Ecto neural progenitor cell (in vitro differentiated cells): ENCODE results near the gene BTNL9.
A peak's percentile ranks its signal among the peaks of the same experiment; 100 is the strongest.
"Not testable (repeated sequence)": the region's sequence is repeated elsewhere in the genome, so short reads cannot be mapped to it uniquely, and the experiment has no call there.

Source experiments
- DNase-seq: peaks from one replicate; pipeline ENCODE4 v3.0.0-alpha.2; 2018; ENCODE audit warnings: low spot score

The BTNL9 gene

DNA sequence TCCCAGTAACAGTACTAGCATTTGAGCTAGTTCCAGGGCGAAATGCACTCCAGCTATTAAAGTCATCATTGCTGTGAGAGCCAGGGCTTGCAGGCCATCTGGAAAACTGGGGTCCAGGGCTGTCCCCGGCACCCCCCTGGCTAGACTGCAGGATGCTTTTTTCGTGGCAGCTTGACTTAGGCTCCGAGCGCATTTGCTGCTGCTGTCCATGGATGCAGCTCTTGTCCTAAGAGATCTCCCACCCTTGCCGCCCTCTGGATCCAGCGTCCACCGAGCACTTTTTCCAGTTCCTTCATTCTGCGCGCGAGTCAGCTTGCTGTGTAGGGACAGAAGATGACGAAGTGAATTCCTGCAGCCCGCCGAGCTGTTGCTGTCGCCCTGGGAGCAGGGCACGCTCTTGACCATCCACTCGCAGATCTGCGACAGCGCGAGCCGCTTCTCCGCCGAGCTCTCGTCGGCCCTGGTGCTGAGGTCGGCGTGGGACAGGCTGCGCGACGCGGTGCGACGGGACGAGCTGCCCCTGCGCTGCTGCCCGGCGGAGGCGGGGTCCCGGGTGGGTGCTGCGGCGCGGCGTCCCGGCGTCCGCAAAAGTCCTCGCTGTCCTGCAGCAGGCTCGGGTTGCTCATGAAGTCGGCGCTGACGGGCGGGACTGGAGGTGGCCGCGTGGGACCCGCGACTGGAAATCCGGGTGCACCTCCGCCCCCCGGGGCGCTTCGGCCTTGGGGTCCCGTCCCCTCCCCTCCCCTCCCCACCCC, 60.2 kb downstream of the BTNL9 start:
- peak; percentile 68 for DNase-seq

DNA sequence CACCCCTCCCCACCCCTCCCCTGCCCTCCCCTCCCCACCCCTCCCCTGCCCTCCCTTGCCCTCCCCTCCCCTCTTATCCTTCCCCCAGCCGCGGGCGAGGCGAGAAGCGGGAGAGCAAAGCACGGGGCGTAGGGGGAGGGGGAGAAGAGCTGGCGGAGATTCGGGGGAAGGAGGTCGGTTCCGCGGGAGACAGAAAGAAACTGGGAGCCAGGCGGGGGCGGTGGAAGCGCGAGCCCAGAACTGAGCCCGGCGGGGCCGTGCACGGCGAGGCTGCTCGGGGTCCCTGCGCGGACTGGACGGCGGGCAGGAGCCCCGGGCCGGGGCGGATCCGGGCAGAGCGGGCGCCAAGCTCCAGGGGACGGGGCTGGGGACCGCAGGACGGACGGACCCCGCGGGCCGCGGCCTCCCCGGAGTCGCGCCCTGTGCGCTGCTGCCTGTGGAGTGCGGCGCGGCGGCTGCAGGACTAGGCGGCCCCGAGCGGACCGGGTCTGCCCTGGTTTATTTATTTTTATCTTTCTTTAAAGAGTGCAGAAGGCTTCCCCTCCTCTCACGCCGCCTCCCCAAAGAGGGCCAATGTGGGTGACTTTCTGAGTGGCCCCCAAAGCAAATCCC, 61.1 kb downstream of the BTNL9 start:
- DNase-seq, result not testable (repeated sequence)

DNA sequence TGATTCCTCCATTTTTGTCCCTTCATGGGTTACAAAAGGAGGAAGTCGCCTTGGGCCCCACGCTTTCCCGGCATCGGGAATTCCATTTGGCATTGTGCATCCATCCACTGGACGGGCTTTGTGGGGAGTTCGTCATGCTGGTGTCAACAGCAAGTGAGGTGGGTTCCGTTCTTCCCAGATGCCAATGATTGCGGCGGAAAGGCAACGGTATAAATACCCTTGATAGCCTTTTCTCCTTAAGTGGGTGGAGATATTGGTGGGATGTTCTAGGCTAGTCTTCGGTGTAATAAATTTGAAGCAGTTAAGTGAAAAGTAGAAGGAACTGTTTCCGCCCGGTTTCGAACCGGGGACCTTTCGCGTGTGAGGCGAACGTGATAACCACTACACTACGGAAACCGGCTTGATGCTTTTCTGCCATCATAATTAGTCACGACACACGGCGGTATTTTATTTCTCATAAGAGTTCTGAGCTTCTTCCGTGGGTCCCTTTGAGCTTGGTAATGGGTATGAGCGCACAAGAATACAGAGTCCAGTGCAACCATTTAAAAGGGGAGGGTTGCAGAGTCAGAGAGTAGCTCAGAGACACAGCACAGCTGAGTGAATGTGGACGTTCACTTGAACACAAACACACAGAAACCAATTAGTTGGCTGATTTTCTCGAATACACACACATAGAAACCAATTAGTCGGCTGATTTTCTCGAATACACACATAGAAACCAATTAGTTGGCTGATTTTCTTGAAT, 62.0 kb downstream of the BTNL9 start:
- not testable (repeated sequence) for DNase-seq

DNA sequence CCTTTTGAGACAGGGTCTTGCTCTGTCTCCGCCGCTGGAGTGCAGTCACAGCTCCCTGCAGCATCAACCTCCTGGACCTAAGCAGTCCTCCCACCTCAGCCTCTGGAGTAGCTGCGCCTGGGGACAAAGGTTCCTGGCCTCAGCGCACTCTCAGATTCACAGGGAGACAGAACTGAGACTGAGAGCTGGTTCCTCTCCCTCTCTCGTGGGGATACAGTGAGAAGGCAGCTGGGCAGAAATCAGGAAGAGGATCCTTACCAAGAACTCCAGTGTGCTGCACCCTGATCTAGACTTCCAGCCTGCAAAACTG, 64.1 kb downstream of the BTNL9 start:
- DNase-seq, result not testable (repeated sequence)

DNA sequence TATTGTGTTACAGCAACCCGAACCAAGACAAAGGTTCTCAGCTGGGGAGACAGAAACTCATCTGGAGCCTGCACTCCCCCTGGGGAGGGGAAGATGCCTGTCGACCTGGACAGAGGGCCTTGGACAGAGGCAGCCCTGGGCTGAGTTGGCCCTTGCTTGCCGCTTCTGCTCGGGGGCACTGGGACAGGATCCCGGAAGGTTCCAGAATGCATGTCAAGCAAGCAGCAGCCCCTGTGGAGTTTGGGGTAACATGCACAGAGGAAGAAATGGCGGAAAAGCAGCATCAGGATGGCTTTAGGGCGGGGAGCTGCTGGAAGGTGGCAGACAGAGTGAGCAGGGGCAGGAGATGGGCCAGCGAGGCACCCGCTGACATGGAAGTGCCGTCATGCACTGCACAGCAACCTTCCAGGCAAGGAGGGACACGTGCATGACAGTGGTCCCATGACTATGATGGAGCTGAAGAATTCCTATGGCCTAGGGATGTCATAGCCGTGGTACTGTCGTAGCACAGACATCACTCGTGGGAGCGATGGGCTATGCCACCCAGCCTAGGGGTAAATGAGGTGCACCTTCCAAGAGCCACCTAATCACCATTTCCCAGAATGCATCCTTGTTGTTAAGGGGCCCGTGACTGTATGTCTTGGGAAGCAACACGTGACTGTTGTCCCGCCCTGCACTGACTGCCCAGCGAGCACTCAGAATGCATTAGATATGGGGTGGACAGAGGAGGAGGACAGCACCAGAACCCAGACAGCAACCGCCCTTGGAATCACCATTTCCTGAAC, 64.7 kb downstream of the BTNL9 start:
- DNase-seq, result not testable (repeated sequence)

DNA sequence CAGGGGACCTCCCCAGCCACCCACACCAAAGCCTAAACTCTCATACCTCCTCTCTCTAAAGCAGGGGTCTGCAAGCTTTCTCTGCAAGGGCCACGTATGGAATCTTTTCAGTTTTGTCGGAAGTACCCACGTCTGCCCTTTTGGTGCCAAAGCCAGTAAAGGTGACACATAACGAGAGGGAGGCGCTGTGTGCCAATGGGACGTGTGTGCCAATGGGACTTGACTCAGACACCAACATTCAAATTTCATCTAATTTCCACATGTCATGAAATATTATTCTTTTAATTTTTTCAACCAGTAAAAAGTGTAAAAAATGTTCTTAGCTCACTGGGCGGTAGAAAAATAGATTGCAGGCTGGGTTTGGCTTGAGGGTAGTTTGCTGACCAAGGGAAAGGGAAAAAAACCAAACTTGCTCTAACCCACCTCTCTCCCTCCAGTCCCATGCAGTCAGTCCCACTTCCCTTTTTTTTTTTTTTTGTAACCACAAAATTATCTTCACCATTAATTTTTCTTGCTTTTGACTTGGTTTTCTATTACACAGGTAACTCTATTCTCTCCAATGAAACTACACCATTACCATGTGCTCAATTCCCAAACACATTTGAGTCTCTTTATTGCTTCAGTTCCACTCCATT, 65.4 kb downstream of the BTNL9 start:
- no peak for DNase-seq

DNA sequence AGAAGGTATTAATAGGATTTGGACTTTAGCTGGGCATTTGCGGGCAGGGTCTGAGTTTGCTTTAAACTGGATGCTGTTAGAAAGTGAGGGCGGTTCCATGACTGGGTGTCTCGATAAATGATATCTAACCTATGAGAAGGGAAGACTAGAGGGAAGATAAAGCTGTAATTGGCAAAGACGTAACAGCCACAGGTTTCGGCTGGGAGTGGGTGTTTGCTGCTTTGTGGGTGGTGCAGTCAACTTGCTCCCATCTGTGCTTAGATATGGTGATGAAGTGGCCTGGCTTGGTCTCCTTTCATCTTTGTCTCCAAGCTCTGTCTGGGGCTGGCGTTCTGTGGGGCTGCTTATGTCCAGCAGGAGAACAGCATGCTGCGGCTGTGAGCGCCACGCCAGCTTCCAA, 67.6 kb downstream of the BTNL9 start:
- DNase-seq, result no peak

DNA sequence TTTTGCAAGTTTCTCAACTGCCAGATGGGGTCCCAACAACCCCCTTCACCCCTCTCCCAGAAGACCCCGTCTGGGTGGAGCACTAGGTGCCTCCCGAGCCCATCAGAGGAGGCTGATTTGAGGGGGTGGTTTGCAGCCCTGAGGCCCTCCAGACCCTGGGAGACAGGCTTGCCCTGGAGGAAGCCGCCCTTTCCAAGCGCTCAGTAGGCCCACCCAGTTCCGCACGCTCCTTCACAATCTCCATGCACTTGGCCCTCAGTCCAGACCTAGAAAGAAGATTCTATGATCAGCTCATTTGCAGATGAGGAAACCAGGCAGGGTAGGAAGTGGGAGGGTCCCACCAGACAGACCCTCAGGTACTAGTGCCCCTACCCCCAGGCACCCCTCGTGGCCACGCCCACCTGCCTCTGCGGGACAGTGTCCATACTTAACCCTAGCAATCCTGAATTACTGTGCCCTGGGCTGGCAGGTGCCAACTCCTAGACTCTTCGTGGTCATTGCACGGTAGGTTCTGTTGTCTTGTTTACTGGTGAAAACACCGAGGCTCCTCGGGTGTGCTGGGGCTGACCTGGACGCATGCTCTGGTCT, 68.6 kb downstream of the BTNL9 start:
- DNase-seq, result no peak

DNA sequence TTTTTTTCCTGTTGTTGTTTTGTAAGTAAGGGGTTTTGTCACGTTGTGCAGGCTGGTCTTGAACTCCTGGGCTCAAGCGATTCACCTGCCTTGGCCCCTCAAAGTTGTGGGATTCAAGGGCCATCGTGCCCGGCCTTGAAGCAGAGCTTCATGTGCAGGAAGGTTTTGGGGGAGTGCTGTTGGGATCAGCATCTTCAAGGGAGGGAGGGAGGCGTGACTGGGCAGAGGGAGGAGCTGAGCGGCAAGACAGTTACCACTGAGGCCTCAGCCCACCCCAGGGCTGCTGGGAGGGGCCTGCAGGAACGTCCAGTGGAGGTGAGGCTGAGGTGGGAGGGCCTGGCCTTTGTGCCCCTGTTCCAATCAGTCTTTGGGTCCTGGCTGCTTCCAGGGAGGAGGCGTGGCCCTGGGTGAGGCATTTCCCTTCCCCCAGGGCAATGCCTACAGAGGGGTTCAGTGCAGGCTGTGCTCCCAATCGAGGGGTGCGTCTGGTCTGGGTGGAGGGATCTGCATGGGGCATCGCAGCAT, 69.5 kb downstream of the BTNL9 start:
- DNase-seq, result no peak

DNA sequence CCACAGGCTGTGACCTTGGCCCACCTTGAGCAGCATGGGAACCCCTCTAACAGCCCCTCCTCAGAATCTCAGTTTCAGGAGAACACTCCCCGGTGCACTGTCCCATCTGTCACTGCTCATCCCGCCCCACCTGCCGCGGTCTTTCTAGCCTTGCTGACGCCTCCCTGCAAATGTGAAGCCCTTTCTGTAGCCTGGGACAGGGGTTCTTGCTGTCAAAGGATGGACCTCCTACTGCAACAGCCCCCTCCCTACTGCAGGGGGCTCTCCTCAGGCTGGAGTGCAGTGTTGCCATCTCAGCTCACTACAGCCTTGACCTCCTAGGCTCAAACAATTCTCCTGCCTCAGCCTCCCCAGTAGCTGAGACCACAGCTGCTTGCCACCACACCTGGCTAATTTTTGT, 70.9 kb downstream of the BTNL9 start:
- no peak for DNase-seq
